GM15510 (cell line): Measurements from ENCODE around the gene DPF3.

Experiments used
- POLR2A ChIP-seq: IDR thresholded peaks from 3 replicates; pipeline ENCODE4 v1.6.1; 2011; ENCODE audit warnings: borderline replicate concordance; ENCODE audit not compliant: insufficient read length; ENCODE audit errors: extremely low read depth

DPF3 gene

GRCh38 chr14:72782817-72783216 is 111.1 kb downstream of the DPF3 start:
- no peak for TF ChIP-seq POLR2A

GRCh38 chr14:72781561-72782508 is 112.1 kb downstream of the DPF3 start:
- no peak for TF ChIP-seq POLR2A

GRCh38 chr14:72780751-72781150 is 113.2 kb downstream of the DPF3 start:
- TF ChIP-seq POLR2A, result no peak

GRCh38 chr14:72779679-72780078 is 114.2 kb downstream of the DPF3 start:
- no peak for TF ChIP-seq POLR2A

GRCh38 chr14:72777636-72778035 is 116.3 kb downstream of the DPF3 start:
- no peak for TF ChIP-seq POLR2A

- TF ChIP-seq POLR2A, result no peak
These were observed 117.1 kb downstream of the DPF3 start for GRCh38 chr14:72776701-72777261.

GRCh38 chr14:72775923-72776554 is 117.9 kb downstream of the DPF3 start:
- no peak for TF ChIP-seq POLR2A

GRCh38 chr14:72774894-72775620 is 118.8 kb downstream of the DPF3 start:
- TF ChIP-seq POLR2A, result no peak

GRCh38 chr14:72774141-72774540 is 119.8 kb downstream of the DPF3 start:
- TF ChIP-seq POLR2A, result no peak

- TF ChIP-seq POLR2A, result no peak
These were observed 122.3 kb downstream of the DPF3 start for GRCh38 chr14:72771561-72771960.

- TF ChIP-seq POLR2A, result no peak
These were observed 127.6 kb downstream of the DPF3 start for GRCh38 chr14:72766296-72766695.

- TF ChIP-seq POLR2A, result no peak
These were observed 130.0 kb downstream of the DPF3 start for GRCh38 chr14:72763892-72764291.

- no peak for TF ChIP-seq POLR2A
These were observed 134.2 kb downstream of the DPF3 start for GRCh38 chr14:72759670-72760069.

GRCh38 chr14:72758993-72759392 is 134.9 kb downstream of the DPF3 start:
- TF ChIP-seq POLR2A, result no peak

- TF ChIP-seq POLR2A, result no peak
These were observed 135.5 kb downstream of the DPF3 start for GRCh38 chr14:72758420-72758819.
